ENCODE data around the gene SBF2. TPM values are rescaled to one million over a fixed set of nuclear protein-coding genes. Genes with fewer than 3 reads are reported as not detected.

SBF2 gene
- polyA plus RNA-seq, 1 donor (not counting 4 experiments of a cell fraction or from before 2014, with no cell fraction given) = 24.5 TPM

GRCh38 chr11:10329935-10330334, 35.9 kb upstream of the SBF2 start:
- H3K4me1 ChIP-seq (ENCODE audit: control insufficient read depth, extremely low read depth, insufficient read depth, low read length) = peaks cover 18% of the 10 kb centered on the region

GRCh38 chr11:10329356-10329755, 35.3 kb upstream of the SBF2 start:
- DNase-seq (ENCODE audit: low read depth, low spot score) (no peak), FAIRE-seq (no peak)
- Histone ChIP-seq H3K79me2 (ENCODE audit: control insufficient read depth, insufficient read depth, low read length) (no peaks in the 10 kb centered on the region), H3K27me3 (ENCODE audit: control insufficient read depth, extremely low read depth, insufficient read depth, low read length) (no peaks in the 10 kb centered on the region), H3K4me2 (ENCODE audit: control insufficient read depth, extremely low read depth, insufficient read depth, low read depth, low read length) (no peak overlapping the region), H3K9me3 (ENCODE audit: control insufficient read depth, low read depth, low read length) (no peaks in the 10 kb centered on the region), H3K4me3 (ENCODE audit: control insufficient read depth in 2 of 3, extremely low read depth in 1 of 3, insufficient read depth in 2 of 3, low read depth in 1 of 3, low read length in 3 of 3) (no peak overlapping the region), H4K20me1 (ENCODE audit: control insufficient read depth, extremely low read depth, insufficient read depth, low read length) (no peaks in the 10 kb centered on the region), H3K9me1 (ENCODE audit: control insufficient read depth, extremely low read depth, insufficient read depth, low read length) (no peaks in the 10 kb centered on the region), H3K36me3 (ENCODE audit: control insufficient read depth in 2 of 2, extremely low read depth in 1 of 2, insufficient read depth in 2 of 2, low read length in 2 of 2) (no peaks in the 10 kb centered on the region), H3K4me1 (ENCODE audit: control insufficient read depth, extremely low read depth, insufficient read depth, low read length) (peaks cover 18% of the 10 kb centered on the region), H2AFZ (ENCODE audit: control insufficient read depth, low read length) (no peak overlapping the region), H3K9ac (ENCODE audit: control insufficient read depth, extremely low read depth, insufficient read depth, low read length) (no peak overlapping the region), H3K27ac (ENCODE audit: control insufficient read depth, insufficient read depth, low read length) (peak overlapping the region; percentile 24)
- dilution Hi-C loops (cut with MboI; ENCODE audit: extremely low pct_ligation_motif_present, low sequenced_read_pairs) = no loop called here
- TF ChIP-seq CTCF (optimal IDR thresholded peaks at IDR 0.05 in 1 of 3, IDR thresholded peaks at IDR 0.05 in 1 of 3, conservative IDR thresholded peaks at IDR 0.05 in 1 of 3; ENCODE audit: extremely low read depth in 1 of 3, insufficient read depth in 2 of 3, low read length in 3 of 3) (no peak), EZH2 (IDR thresholded peaks at IDR 0.05; ENCODE audit: low read length) (no peak)

More at GRCh38 chr11:10329935-10330334, 35.9 kb upstream of the SBF2 start:
- Histone ChIP-seq H3K27ac (ENCODE audit: control insufficient read depth, insufficient read depth, low read length) (peak overlapping the region; percentile 24), H3K9me1 (ENCODE audit: control insufficient read depth, extremely low read depth, insufficient read depth, low read length) (no peaks in the 10 kb centered on the region), H2AFZ (ENCODE audit: control insufficient read depth, low read length) (no peak overlapping the region), H3K79me2 (ENCODE audit: control insufficient read depth, insufficient read depth, low read length) (no peaks in the 10 kb centered on the region), H3K4me3 (ENCODE audit: control insufficient read depth in 2 of 3, extremely low read depth in 1 of 3, insufficient read depth in 2 of 3, low read depth in 1 of 3, low read length in 3 of 3) (no peak overlapping the region), H3K27me3 (ENCODE audit: control insufficient read depth, extremely low read depth, insufficient read depth, low read length) (no peaks in the 10 kb centered on the region), H3K9ac (ENCODE audit: control insufficient read depth, extremely low read depth, insufficient read depth, low read length) (no peak overlapping the region), H3K9me3 (ENCODE audit: control insufficient read depth, low read depth, low read length) (no peaks in the 10 kb centered on the region), H4K20me1 (ENCODE audit: control insufficient read depth, extremely low read depth, insufficient read depth, low read length) (no peaks in the 10 kb centered on the region), H3K36me3 (ENCODE audit: control insufficient read depth in 2 of 2, extremely low read depth in 1 of 2, insufficient read depth in 2 of 2, low read length in 2 of 2) (no peaks in the 10 kb centered on the region), H3K4me2 (ENCODE audit: control insufficient read depth, extremely low read depth, insufficient read depth, low read depth, low read length) (no peak overlapping the region)
- TF ChIP-seq EZH2 (IDR thresholded peaks at IDR 0.05; ENCODE audit: low read length) = no peak
- no peak for TF ChIP-seq CTCF (optimal IDR thresholded peaks at IDR 0.05 in 1 of 3, IDR thresholded peaks at IDR 0.05 in 1 of 3, conservative IDR thresholded peaks at IDR 0.05 in 1 of 3; ENCODE audit: extremely low read depth in 1 of 3, insufficient read depth in 2 of 3, low read length in 3 of 3)
- DNase-seq (ENCODE audit: low read depth, low spot score) (no peak), FAIRE-seq (peak; percentile 39)
- dilution Hi-C loops (cut with MboI; ENCODE audit: extremely low pct_ligation_motif_present, low sequenced_read_pairs) = no loop called here

Measured in keratinocyte (primary cell).